ENCODE data around the gene ARSG.

ARSG gene

DNA sequence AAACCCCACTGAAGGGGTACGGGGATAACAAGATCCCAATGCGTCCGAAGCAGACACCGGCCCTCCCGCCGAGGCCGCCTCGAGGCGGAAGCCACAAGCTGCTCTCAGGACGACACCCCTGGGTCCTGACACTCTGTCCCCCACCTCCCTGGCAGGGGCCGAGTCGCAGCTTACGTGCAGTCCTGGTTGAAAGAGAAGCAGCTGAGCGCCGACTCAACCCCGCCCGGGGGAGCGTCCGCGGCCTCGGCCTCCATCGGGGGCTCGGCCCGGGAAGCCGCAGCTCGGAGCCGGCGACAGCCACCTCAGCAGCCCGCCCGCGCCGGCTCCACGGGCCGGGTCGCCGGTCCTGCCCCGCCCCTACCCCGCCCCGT lies 165.9 kb downstream of the ARSG start, which contains the start of gene WIPI1:
Gene WIPI1 (minus strand): TSS at position 329 of the 371 bp plus-strand sequence. CDS start 75 bp downstream, at position 254.
- Mint-ChIP-seq H3K4me1 (peaks cover 18 to 28% of the 10 kb centered on the region in 2 donors), H3K9me3 (no peaks in the 10 kb centered on the region), H3K27ac (peak within 1 kb of the TSS; percentile 79), H3K27me3 (no peaks in the 10 kb centered on the region), H3K4me3 (peak within 1 kb of the TSS; percentile 89 to 91), H3K36me3 (peaks cover 0 to 4% of the 10 kb centered on the region in 2 donors)
- ATAC-seq (replicated peaks) (peak; percentile 60 to 62), DNase-seq (peak; percentile 56)

- no peaks in the 10 kb centered on the region for H3K27me3 Mint-ChIP-seq
- peak; percentile 99 for DNase-seq
- H3K9me3 Mint-ChIP-seq: no peaks in the 10 kb centered on the region
- H3K4me3 Mint-ChIP-seq: peak overlapping the region; percentile 82 to 91
- ATAC-seq (replicated peaks): peak; percentile 93 to 95
- peaks cover 21 to 31% of the 10 kb centered on the region in 2 donors for H3K4me1 Mint-ChIP-seq
- peak overlapping the region; percentile 70 for H3K27ac Mint-ChIP-seq
- H3K36me3 Mint-ChIP-seq: peaks cover 0 to 4% of the 10 kb centered on the region in 2 donors
These were observed 166.4 kb downstream of the ARSG start for GRCh38 chr17:68457539-68458259.

DNA sequence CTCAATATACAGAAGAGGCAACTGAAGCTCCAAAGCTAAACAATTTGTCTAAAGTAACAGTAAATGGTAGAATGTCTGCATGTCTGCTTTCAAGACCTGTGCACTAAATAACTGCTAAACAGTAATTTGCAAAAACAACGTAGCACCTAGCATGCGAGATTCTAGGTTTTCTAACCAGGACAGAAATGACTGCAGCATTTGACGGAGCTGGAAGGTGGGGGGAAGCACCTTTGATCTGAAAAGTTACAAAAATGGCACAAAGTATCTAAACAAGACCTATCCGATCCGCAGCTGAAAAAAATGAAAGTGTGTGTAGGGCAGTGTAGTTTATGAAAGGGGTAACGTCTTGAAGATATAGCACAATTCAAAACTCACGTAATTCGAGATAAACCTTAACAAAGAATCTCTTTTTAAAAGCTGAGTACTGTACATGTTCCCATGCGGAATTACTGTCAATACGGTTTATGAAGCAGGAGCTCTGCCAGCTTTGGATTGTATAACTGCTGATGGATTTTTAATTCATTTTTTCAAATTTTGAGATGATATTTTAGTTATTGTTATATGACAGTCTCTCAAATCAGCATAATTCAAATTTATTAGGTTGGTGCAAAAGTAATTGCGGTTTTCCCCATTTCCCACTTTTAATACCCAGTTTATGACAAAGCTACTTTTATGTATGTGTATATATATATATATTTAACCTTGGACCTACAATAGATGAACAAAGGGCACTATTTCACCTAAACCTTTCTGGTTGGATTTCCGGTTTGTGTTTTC lies 167.2 kb downstream of the ARSG start:
- peaks cover 24 to 34% of the 10 kb centered on the region in 2 donors for H3K4me1 Mint-ChIP-seq
- peak overlapping the region; percentile 82 to 91 for H3K4me3 Mint-ChIP-seq
- H3K9me3 Mint-ChIP-seq: no peaks in the 10 kb centered on the region
- H3K27me3 Mint-ChIP-seq: no peaks in the 10 kb centered on the region
- no peak for ATAC-seq (replicated peaks)
- peak overlapping the region; percentile 70 for H3K27ac Mint-ChIP-seq
- no peaks in the 10 kb centered on the region for H3K36me3 Mint-ChIP-seq
- DNase-seq: no peak

GRCh38 chr17:68459037-68459639 lies 167.8 kb downstream of the ARSG start:
- Mint-ChIP-seq H3K27ac (no peak overlapping the region), H3K9me3 (no peaks in the 10 kb centered on the region), H3K36me3 (no peaks in the 10 kb centered on the region), H3K4me3 (no peak overlapping the region), H3K27me3 (no peaks in the 10 kb centered on the region), H3K4me1 (peaks cover 24 to 34% of the 10 kb centered on the region in 2 donors)
- ATAC-seq (replicated peaks) (no peak), DNase-seq (no peak)

- no peak for ATAC-seq (replicated peaks)
- no peak for DNase-seq
- Mint-ChIP-seq H3K4me1 (peaks cover 24 to 34% of the 10 kb centered on the region in 2 donors), H3K27me3 (no peaks in the 10 kb centered on the region), H3K4me3 (no peak overlapping the region), H3K27ac (no peak overlapping the region), H3K36me3 (no peaks in the 10 kb centered on the region), H3K9me3 (no peaks in the 10 kb centered on the region)
These were observed 168.9 kb downstream of the ARSG start for GRCh38 chr17:68460146-68460545.

GRCh38 chr17:68460715-68461114 lies 169.4 kb downstream of the ARSG start:
- Mint-ChIP-seq H3K27ac (no peak overlapping the region), H3K4me1 (peaks cover 26 to 38% of the 10 kb centered on the region in 2 donors), H3K27me3 (no peaks in the 10 kb centered on the region), H3K4me3 (no peak overlapping the region), H3K9me3 (no peaks in the 10 kb centered on the region), H3K36me3 (no peaks in the 10 kb centered on the region)
- ATAC-seq (replicated peaks) (no peak), DNase-seq (no peak)

- no peak for ATAC-seq (replicated peaks)
- Mint-ChIP-seq H3K9me3 (no peaks in the 10 kb centered on the region), H3K36me3 (no peaks in the 10 kb centered on the region), H3K4me3 (no peak overlapping the region), H3K4me1 (peaks cover 29 to 41% of the 10 kb centered on the region in 2 donors), H3K27ac (no peak overlapping the region), H3K27me3 (no peaks in the 10 kb centered on the region)
- DNase-seq: no peak
These were observed 169.8 kb downstream of the ARSG start for GRCh38 chr17:68461122-68461539.

- Mint-ChIP-seq H3K27ac (no peak overlapping the region), H3K4me3 (no peak overlapping the region), H3K4me1 (peaks cover 29 to 38% of the 10 kb centered on the region in 2 donors), H3K36me3 (no peaks in the 10 kb centered on the region), H3K27me3 (no peaks in the 10 kb centered on the region), H3K9me3 (no peaks in the 10 kb centered on the region)
- ATAC-seq (replicated peaks) (no peak), DNase-seq (no peak)
These were observed 170.3 kb downstream of the ARSG start for GRCh38 chr17:68461589-68461988.

DNA sequence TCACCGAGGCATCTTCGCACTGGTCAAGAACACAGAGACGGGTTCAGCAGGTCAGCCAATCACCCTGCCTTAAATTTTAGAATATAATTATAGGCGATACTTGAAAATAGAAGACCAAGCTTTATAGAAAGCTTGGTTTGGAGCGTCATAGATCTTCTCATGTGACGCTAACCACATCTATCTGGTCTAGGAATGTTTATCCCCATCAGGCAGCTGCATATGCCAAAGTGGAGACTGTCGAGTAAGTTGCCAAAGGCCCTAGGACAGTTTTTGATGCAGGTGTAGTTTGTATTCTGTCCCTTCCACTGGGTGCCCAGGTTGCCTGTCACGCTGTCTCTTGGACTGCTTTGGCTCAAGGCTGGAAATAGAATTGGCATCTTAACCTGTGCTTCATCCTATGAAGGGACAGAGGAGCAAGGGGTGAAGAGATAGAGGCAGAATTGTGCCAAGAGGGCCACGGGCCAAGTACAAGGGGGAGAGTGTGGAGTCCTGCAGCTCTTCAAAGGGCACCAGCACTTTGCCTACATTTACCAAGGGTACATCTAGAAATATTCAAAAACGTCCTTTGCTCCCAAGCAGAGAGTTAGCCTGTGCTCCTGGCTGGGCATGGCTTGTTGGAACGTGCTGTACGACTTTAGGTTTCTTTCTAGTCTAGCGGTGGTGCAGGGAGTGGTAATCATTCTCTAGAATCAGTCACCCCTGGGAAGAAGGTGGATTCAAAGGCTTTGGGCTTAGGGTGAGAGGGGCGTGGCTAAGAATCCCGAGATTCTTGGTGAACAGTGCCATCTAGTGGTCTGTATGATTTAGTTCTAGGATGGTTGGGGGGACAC lies 171.3 kb downstream of the ARSG start:
- Mint-ChIP-seq H3K9me3 (no peaks in the 10 kb centered on the region), H3K4me3 (no peak overlapping the region), H3K27me3 (no peaks in the 10 kb centered on the region), H3K4me1 (peaks cover 25 to 32% of the 10 kb centered on the region in 2 donors), H3K27ac (no peak overlapping the region), H3K36me3 (no peaks in the 10 kb centered on the region)
- ATAC-seq (replicated peaks) (peak; percentile 86 to 89), DNase-seq (peak; percentile 61)

- no peak overlapping the region for H3K4me3 Mint-ChIP-seq
- H3K9me3 Mint-ChIP-seq: no peaks in the 10 kb centered on the region
- H3K4me1 Mint-ChIP-seq: peaks cover 19 to 24% of the 10 kb centered on the region in 2 donors
- peaks cover 0 to 6% of the 10 kb centered on the region in 2 donors for H3K27me3 Mint-ChIP-seq
- no peaks in the 10 kb centered on the region for H3K36me3 Mint-ChIP-seq
- no peak overlapping the region for H3K27ac Mint-ChIP-seq
- DNase-seq (no peak), ATAC-seq (replicated peaks) (no peak)
These were observed 172.1 kb downstream of the ARSG start for GRCh38 chr17:68463211-68464019.

DNA sequence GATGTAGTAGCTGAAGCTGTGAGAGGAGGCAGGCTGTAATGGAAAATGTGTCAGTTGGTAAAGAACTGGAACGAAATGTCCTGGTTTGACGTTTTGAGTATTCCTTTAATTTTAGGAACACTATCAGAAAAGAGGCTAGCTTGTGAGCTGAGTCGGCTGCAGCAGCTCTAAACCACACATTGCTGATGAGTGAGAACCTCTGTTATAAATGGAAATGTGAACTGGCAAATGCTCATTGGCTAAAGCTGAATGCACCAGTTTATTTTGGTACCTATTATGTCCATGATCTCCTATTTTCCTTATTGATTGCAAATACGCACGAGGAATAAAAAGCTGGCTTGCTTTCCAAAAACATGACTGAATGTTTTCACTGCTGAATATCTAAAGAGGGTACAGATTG lies 177.0 kb downstream of the ARSG start:
- H3K4me1 Mint-ChIP-seq: peaks cover 5 to 17% of the 10 kb centered on the region in 2 donors
- H3K4me3 Mint-ChIP-seq: no peak overlapping the region
- ATAC-seq (replicated peaks) (no peak), DNase-seq (no peak)
- peaks cover 8 to 15% of the 10 kb centered on the region in 2 donors for H3K27me3 Mint-ChIP-seq
- no peaks in the 10 kb centered on the region for H3K9me3 Mint-ChIP-seq
- no peak overlapping the region for H3K27ac Mint-ChIP-seq
- H3K36me3 Mint-ChIP-seq: no peaks in the 10 kb centered on the region

- Mint-ChIP-seq H3K9me3 (no peaks in the 10 kb centered on the region), H3K36me3 (no peaks in the 10 kb centered on the region), H3K4me1 (peaks cover 5 to 17% of the 10 kb centered on the region in 2 donors), H3K27me3 (peaks cover 8 to 15% of the 10 kb centered on the region in 2 donors), H3K4me3 (no peak overlapping the region), H3K27ac (no peak overlapping the region)
- ATAC-seq (replicated peaks) (no peak), DNase-seq (no peak)
These were observed 177.5 kb downstream of the ARSG start for GRCh38 chr17:68468788-68469187.

Data from stimulated activated naive B cell treated with anti-CD40 and anti-IgM and Interleukin-4, amounts not matched to agents 10 μg/mL and 1 μg/mL and 100 μg/mL, for 72 hours (primary cell).